WTC11 (cell line): ENCODE data around the gene AP1G1.

Experiments
- CTCF ChIP-seq: fragments of 200-600 bp; IDR thresholded peaks from 2 replicates; pipeline ENCODE4 v1.8.0; 2022; ENCODE audit warnings: antibody characterized with exemption
- E2F5 ChIP-seq: sonication (generic); formaldehyde crosslinking; IDR thresholded peaks from 2 replicates; pipeline ENCODE4 v1.8.1; 2022; ENCODE audit warnings: mild to moderate bottlenecking, moderate library complexity, missing genetic modification reagents
- ETV6 ChIP-seq: sonication (generic); formaldehyde crosslinking; IDR thresholded peaks from 2 replicates; pipeline ENCODE4 v1.8.1; 2022; ENCODE audit warnings: mild to moderate bottlenecking, missing genetic modification reagents
- FOXJ3 ChIP-seq: sonication (generic); formaldehyde crosslinking; IDR thresholded peaks from 2 replicates; pipeline ENCODE4 v1.9.0; 2021; ENCODE audit warnings: missing genetic modification reagents, mild to moderate bottlenecking, borderline replicate concordance
- MAX ChIP-seq: sonication (generic); formaldehyde crosslinking; IDR thresholded peaks from 2 replicates; pipeline ENCODE4 v1.8.0; 2022; ENCODE audit warnings: mild to moderate bottlenecking, missing genetic modification reagents
- MLX ChIP-seq: sonication (generic); formaldehyde crosslinking; IDR thresholded peaks from 2 replicates; pipeline ENCODE4 v1.8.1; 2023; ENCODE audit warnings: mild to moderate bottlenecking, missing genetic modification reagents, moderate library complexity
- NFYB ChIP-seq: sonication (generic); formaldehyde crosslinking; conservative IDR thresholded peaks from 2 replicates; pipeline ENCODE4 v1.8.0; 2022; ENCODE audit warnings: low read depth, missing genetic modification reagents
- NR3C1 ChIP-seq: sonication (generic); formaldehyde crosslinking; conservative IDR thresholded peaks from 2 replicates; pipeline ENCODE4 v1.8.1; 2023; ENCODE audit warnings: low read depth, mild to moderate bottlenecking, missing genetic modification reagents
- PRDM15 ChIP-seq: sonication (generic); formaldehyde crosslinking; IDR thresholded peaks from 2 replicates; pipeline ENCODE4 v1.8.0; 2022; ENCODE audit warnings: missing genetic modification reagents

- TF ChIP-seq FOXJ3 (CRISPR knock-in tag) (no peak), CTCF (no peak), MLX (CRISPR knock-in tag) (no peak), NR3C1 (CRISPR knock-in tag) (no peak), PRDM15 (CRISPR knock-in tag) (no peak), ETV6 (CRISPR knock-in tag) (no peak), E2F5 (CRISPR knock-in tag) (no peak), MAX (CRISPR knock-in tag) (no peak), NFYB (no peak)
Observed at GRCh38 chr16:71727551-71728324, 80.9 kb downstream of the AP1G1 start.
